Astrocyte (in vitro differentiated cells and primary cell): Measurements from ENCODE around the gene TRPM2.

Experiments
- EZH2 ChIP-seq: IDR thresholded peaks from 2 replicates; pipeline ENCODE4 v1.6.1; 2012; ENCODE audit warnings: mild to moderate bottlenecking, low read length, inconsistent platforms; ENCODE audit not compliant: insufficient read depth
- TF ChIP-seq, protein P1 (sequence below): IDR thresholded peaks from 2 replicates; pipeline ENCODE4 v1.5.1; 2011; ENCODE audit warnings: low read depth, mild to moderate bottlenecking, inconsistent platforms, low read length, moderate library complexity; ENCODE audit not compliant: insufficient read depth

DNA sequence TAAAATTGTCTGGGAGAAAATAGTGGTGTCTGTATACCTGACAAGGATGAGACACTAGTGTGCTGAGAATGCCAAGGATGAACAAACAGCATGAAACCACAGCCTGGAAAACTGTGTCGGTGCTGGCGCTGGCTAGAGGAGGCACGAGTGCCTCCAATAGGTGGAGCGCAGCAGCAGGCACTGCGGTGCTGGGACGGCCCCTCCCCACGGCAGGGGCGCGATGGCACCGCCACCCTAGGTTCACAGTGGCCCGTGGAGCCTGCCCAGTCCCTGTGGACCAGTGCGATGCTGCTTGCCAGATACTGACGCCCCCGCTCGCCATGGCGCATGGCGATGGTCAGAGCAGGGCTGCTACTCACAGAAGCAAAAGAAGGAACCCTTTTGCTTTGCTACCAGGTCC lies 21.0 kb upstream of the TRPM2 start:
- TF ChIP-seq, protein P1, sequence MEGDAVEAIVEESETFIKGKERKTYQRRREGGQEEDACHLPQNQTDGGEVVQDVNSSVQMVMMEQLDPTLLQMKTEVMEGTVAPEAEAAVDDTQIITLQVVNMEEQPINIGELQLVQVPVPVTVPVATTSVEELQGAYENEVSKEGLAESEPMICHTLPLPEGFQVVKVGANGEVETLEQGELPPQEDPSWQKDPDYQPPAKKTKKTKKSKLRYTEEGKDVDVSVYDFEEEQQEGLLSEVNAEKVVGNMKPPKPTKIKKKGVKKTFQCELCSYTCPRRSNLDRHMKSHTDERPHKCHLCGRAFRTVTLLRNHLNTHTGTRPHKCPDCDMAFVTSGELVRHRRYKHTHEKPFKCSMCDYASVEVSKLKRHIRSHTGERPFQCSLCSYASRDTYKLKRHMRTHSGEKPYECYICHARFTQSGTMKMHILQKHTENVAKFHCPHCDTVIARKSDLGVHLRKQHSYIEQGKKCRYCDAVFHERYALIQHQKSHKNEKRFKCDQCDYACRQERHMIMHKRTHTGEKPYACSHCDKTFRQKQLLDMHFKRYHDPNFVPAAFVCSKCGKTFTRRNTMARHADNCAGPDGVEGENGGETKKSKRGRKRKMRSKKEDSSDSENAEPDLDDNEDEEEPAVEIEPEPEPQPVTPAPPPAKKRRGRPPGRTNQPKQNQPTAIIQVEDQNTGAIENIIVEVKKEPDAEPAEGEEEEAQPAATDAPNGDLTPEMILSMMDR, result no peak
- no peak for TF ChIP-seq EZH2
